ENCODE measurements around the gene KRT86.
A peak's percentile ranks its signal among the peaks of the same experiment; 100 is the strongest.

The KRT86 gene

GRCh38 chr12:52274521-52275120, at the start of gene KRT86:
Gene KRT86 (plus strand): TSS chr12:52274645. CDS start chr12:52301917, 27,272 bp downstream.
- FAIRE-seq (no peak), DNase-seq (ENCODE audit: insufficient read length, low spot score) (no peak)

- DNase-seq (ENCODE audit: insufficient read length, low spot score), result no peak
- no peak for FAIRE-seq
Measured at GRCh38 chr12:52225752-52226151, 48.7 kb upstream of the KRT86 start.

- FAIRE-seq, result no peak
Measured at GRCh38 chr12:52226446-52226845, 48.0 kb upstream of the KRT86 start.

GRCh38 chr12:52227606-52228166, 46.8 kb upstream of the KRT86 start:
- no peak for FAIRE-seq
- DNase-seq (ENCODE audit: insufficient read length, low spot score), result no peak

More at GRCh38 chr12:52226446-52226845, 48.0 kb upstream of the KRT86 start:
- DNase-seq (ENCODE audit: insufficient read length, low spot score), result no peak

GRCh38 chr12:52228366-52228765, 46.1 kb upstream of the KRT86 start:
- no peak for DNase-seq (ENCODE audit: insufficient read length, low spot score)
- no peak for FAIRE-seq

- no peak for DNase-seq (ENCODE audit: insufficient read length, low spot score)
- no peak for FAIRE-seq
Measured at GRCh38 chr12:52228931-52229330, 45.5 kb upstream of the KRT86 start.

GRCh38 chr12:52229836-52230343, 44.6 kb upstream of the KRT86 start:
- DNase-seq (ENCODE audit: insufficient read length, low spot score) (no peak), FAIRE-seq (peak; percentile 42)

- DNase-seq (ENCODE audit: insufficient read length, low spot score) (peak; percentile 76), FAIRE-seq (peak; percentile 49)
Measured at GRCh38 chr12:52230364-52231281, 43.8 kb upstream of the KRT86 start.

GRCh38 chr12:52231305-52232202, 42.9 kb upstream of the KRT86 start:
- no peak for FAIRE-seq

GRCh38 chr12:52232203-52232673, 42.2 kb upstream of the KRT86 start:
- DNase-seq (ENCODE audit: insufficient read length, low spot score) (no peak), FAIRE-seq (no peak)

More at GRCh38 chr12:52231305-52232202, 42.9 kb upstream of the KRT86 start:
- no peak for DNase-seq (ENCODE audit: insufficient read length, low spot score)

- FAIRE-seq (no peak), DNase-seq (ENCODE audit: insufficient read length, low spot score) (no peak)
Measured at GRCh38 chr12:52232674-52233461, 41.6 kb upstream of the KRT86 start, which contains the start of gene KRT7. Gene KRT7 (plus strand): TSS chr12:52233243. CDS start chr12:52233297, 54 bp downstream.

- FAIRE-seq (no peak), DNase-seq (ENCODE audit: insufficient read length, low spot score) (no peak)
Measured at GRCh38 chr12:52233462-52234207, 40.8 kb upstream of the KRT86 start.

GRCh38 chr12:52234223-52234810, 40.1 kb upstream of the KRT86 start:
- no peak for FAIRE-seq

GRCh38 chr12:52235001-52235764, 39.3 kb upstream of the KRT86 start:
- no peak for FAIRE-seq
- no peak for DNase-seq (ENCODE audit: insufficient read length, low spot score)

More at GRCh38 chr12:52234223-52234810, 40.1 kb upstream of the KRT86 start:
- DNase-seq (ENCODE audit: insufficient read length, low spot score), result no peak

- DNase-seq (ENCODE audit: insufficient read length, low spot score), result no peak
- no peak for FAIRE-seq
Measured at GRCh38 chr12:52235822-52236361, 38.6 kb upstream of the KRT86 start.

GRCh38 chr12:52236386-52237050, 37.9 kb upstream of the KRT86 start:
- no peak for FAIRE-seq
- DNase-seq (ENCODE audit: insufficient read length, low spot score), result no peak
